Gastroesophageal sphincter (tissue), 4 donors: ENCODE results near the gene REL. TPM values are rescaled to one million over a fixed set of nuclear protein-coding genes. Genes with fewer than 3 reads are reported as not detected.
"Not testable (repeated sequence)": the region's sequence is repeated elsewhere in the genome, so short reads cannot be mapped to it uniquely, and the experiment has no call there.

Experiments
- ATAC-seq: fragments of 150-250 bp; one replicate; pipeline ENCODE4 v1.9.1; 2016; ENCODE audit warnings: mild to moderate bottlenecking, moderate library complexity
- H3K27ac ChIP-seq, 4 donors: fragments of 200-600 bp; sonication (generic) in 3 of 4; 1 replicate in 3 of 4; 2 replicates in 1 of 4; pipeline ENCODE4 v1.5.1; 2016 to 2019
- H3K27me3 ChIP-seq: fragments of 200-600 bp; sonication (generic); one replicate; pipeline ENCODE4 v1.5.1; 2019
- H3K36me3 ChIP-seq, 2 donors: fragments of 200-600 bp; sonication (generic); one replicate each; pipeline ENCODE4 v1.5.1; 2019; ENCODE audit warnings: control low read depth in 1 of 2
- H3K4me1 ChIP-seq, 3 donors: fragments of 200-600 bp; sonication (generic); 1 replicate in 2 of 3; 2 replicates in 1 of 3; pipeline ENCODE4 v1.5.1; 2016 to 2019; ENCODE audit warnings: control low read depth in 2 of 3
- H3K4me3 ChIP-seq, 2 donors: fragments of 200-600 bp; sonication (generic); one replicate each; pipeline ENCODE4 v1.5.1; 2019; ENCODE audit warnings: mild to moderate bottlenecking in 1 of 2, moderate library complexity in 1 of 2
- H3K9me3 ChIP-seq, 3 donors: fragments of 200-600 bp; sonication (generic); one replicate each; pipeline ENCODE4 v1.5.1; 2017 to 2019; ENCODE audit warnings: control low read depth in 2 of 3
- EP300 ChIP-seq: sonication (generic); formaldehyde crosslinking; IDR thresholded peaks from one replicate; pipeline ENCODE4 v1.6.1; 2017; ENCODE audit warnings: antibody characterized with exemption, mild to moderate bottlenecking
- POLR2A ChIP-seq, 2 donors: fragments of 450-650 bp; IDR thresholded peaks; one replicate each; pipeline ENCODE4 v1.6.1; 2017; ENCODE audit warnings: antibody characterized with exemption in 2 of 2, mild to moderate bottlenecking in 2 of 2, moderate library complexity in 1 of 2
- POLR2AphosphoS5 ChIP-seq: sonication (generic); formaldehyde crosslinking; IDR thresholded peaks from one replicate; pipeline ENCODE4 v1.6.1; 2017; ENCODE audit warnings: antibody characterized with exemption
- WGBS, 2 donors: methylation state at CpG; one replicate each; pipeline ENCODE4 v1.1.5; 2018; ENCODE audit warnings: low coverage in 1 of 2; 5-methylcytosine and 5-hydroxymethylcytosine counted together
- total RNA-seq, 4 donors: library from RNA; depleted of rRNA; stranded (reverse); fragments of >200 nt; gene quantifications; one replicate each; pipeline ENCODE4 v1.1.0, GENCODE V29; 2016
- TF ChIP-seq, protein P1 (sequence below), 4 experiments: fragments of 200-600 bp in 2 of 4; fragments of 450-650 bp in 2 of 4; sonication (generic) in 1 of 4; IDR thresholded peaks; one replicate each; pipeline ENCODE4 v1.5.1; 2017 to 2019; ENCODE audit warnings: antibody characterized with exemption in 4 of 4, mild to moderate bottlenecking in 2 of 4, moderate library complexity in 2 of 4

Gene REL
- total RNA-seq, 4 donors from 2014 or later = 8.3 to 13.3 (median 9.5) TPM

DNA sequence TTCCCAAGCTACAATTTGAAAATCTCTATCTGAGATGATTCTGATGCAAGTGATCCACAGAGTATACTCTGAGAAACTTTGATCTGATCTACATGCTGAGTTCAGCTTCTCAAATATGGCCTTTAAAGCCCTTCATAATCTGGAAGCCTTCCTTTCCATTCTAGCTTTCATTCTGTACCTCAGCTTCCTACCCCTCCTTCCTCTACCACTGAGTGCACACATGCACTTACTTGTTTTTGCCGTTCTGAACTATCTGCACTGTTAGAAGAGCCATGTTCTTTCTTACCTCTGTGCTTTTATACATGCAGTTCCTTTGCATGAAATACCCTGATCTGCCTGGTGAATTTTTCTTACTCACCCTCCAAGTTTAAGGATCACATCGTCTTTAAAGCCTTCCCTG lies 25.0 kb downstream of the REL start:
- WGBS, 2 donors = 93% methylated on average over 2 of the region's 2 CpGs; no CpG with 5 or more reads in 1 of the 2 donors

DNA sequence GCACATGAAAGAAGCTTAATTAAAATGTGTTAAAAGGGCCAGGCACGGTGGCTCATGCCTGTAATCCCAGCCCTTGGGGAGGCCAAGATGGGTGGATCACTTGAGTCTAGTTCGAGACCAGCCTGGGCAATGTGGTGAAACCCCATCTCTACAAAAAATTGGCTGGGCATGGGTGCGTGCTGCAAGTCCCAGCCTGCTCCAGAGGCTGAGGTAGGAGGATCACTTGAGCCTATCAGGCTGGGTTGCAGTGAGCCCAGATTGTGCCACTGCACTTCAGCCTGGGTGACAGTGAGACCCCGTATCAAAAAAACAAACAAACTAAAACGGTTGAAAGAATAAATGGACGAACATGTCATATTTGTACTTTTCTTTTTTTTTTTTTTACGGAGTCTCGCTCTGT lies 26.0 kb downstream of the REL start:
- 92 to 94% methylated on average over 6 to 7 of the region's 8 CpGs for WGBS, 2 donors
- H3K4me1 ChIP-seq = no peaks in the 10 kb centered on the region
- H3K27ac ChIP-seq = no peak overlapping the region
- H3K9me3 ChIP-seq = no peaks in the 10 kb centered on the region
- no peaks in the 10 kb centered on the region for H3K27me3 ChIP-seq
- TF ChIP-seq POLR2AphosphoS5 (no peak), POLR2A (IDR thresholded peaks at IDR 0.05) (no peak)
- no peak for ATAC-seq
- H3K36me3 ChIP-seq = peaks cover 0 to 59% of the 10 kb centered on the region in 2 donors
- no peak overlapping the region for H3K4me3 ChIP-seq

More for the DNA sequence above, 25.0 kb downstream of the REL start:
- no peaks in the 10 kb centered on the region for H3K9me3 ChIP-seq
- H3K4me1 ChIP-seq = no peaks in the 10 kb centered on the region
- TF ChIP-seq EP300 (no peak), POLR2A (IDR thresholded peaks at IDR 0.05) (no peak), POLR2AphosphoS5 (no peak)
- TF ChIP-seq, protein P1, sequence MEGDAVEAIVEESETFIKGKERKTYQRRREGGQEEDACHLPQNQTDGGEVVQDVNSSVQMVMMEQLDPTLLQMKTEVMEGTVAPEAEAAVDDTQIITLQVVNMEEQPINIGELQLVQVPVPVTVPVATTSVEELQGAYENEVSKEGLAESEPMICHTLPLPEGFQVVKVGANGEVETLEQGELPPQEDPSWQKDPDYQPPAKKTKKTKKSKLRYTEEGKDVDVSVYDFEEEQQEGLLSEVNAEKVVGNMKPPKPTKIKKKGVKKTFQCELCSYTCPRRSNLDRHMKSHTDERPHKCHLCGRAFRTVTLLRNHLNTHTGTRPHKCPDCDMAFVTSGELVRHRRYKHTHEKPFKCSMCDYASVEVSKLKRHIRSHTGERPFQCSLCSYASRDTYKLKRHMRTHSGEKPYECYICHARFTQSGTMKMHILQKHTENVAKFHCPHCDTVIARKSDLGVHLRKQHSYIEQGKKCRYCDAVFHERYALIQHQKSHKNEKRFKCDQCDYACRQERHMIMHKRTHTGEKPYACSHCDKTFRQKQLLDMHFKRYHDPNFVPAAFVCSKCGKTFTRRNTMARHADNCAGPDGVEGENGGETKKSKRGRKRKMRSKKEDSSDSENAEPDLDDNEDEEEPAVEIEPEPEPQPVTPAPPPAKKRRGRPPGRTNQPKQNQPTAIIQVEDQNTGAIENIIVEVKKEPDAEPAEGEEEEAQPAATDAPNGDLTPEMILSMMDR (IDR thresholded peaks at IDR 0.05) = no peak
- H3K27me3 ChIP-seq = no peaks in the 10 kb centered on the region
- H3K36me3 ChIP-seq = peaks cover 0 to 66% of the 10 kb centered on the region in 2 donors
- H3K27ac ChIP-seq = no peak overlapping the region
- no peak overlapping the region for H3K4me3 ChIP-seq
- no peak for ATAC-seq

DNA sequence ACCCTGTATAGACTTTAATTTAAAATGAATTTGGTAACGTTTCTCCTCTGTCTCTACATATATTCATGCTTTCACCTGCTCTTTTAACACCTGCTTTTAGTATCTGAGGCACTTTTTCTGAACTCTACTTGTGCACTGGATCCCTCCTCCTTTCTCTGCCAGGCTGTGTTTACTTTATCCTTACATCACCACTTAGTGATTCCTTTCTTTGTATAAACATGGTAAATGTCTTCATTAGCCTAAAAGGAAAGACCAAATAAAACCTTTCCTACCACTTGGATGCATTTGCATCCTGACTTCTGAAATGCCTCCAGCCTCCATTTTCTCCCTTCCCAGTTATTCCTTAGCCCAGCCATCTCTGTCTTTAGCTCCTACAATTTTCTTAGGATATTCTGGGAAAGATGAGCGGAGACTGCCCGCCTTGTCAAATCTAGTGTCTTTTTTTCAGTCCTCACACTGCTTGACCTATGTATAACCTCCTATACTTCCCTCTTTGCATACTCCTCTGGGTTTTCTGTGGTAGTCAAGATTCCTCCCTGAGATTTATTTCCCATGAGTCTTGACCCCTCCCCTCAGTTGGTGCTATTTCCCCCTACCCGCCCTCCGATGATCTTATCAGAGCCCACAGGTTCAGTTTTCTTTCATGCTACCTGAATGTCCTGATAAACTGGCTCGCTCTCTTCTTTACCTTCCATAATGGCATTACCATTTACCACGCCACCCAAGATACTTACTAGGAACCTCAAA lies 44.8 kb downstream of the REL start:
- H3K4me1 ChIP-seq = peaks cover 0 to 12% (median 3%) of the 10 kb centered on the region in 3 donors
- peak overlapping the region in 1 of 4 donors; percentile 15 for H3K27ac ChIP-seq
- TF ChIP-seq EP300 = no peak
- peak; percentile 57 for TF ChIP-seq POLR2AphosphoS5
- peaks cover 3 to 41% of the 10 kb centered on the region in 2 donors for H3K36me3 ChIP-seq
- H3K9me3 ChIP-seq = no peaks in the 10 kb centered on the region
- no peaks in the 10 kb centered on the region for H3K27me3 ChIP-seq
- no peak overlapping the region for H3K4me3 ChIP-seq
- no peak for ATAC-seq
- WGBS, 2 donors = 74 to 88% methylated on average over 7 of the region's 7 CpGs

DNA sequence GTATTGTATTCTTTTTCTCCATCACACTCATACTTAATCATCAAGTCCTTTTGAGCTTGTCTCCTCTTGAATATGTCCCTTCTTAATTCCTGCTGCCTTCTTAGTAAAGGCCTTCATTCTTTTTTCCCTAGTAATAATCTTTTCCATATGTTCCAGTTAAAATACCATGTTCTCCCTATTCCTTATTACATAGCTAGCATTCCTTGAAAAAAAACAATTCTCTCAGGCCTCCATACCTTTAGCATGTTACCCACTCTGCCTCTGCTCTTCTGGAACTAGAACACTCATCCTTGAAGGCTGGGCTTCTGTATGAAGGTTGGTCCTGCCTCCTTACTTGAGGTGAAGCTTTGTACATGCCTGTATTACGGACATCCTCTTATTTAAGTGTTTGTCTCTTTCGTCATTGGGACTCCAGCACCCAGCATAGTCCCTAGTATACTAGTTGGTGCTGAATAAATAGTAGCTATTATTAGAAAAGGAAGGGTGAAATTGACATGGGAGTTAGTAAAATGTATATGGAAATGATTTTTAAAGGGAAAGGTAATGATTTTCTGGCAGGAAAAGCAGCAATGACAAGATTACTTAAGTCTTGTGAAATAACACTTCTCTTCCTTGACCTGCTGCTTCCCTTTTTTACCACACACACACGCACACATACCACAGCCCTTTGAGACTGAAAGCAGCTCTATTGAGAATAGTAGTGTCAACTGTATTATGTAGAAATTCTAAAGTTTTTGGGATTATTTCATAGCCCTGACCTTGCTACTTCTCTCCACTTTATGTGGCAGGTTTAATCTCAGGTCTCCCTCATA lies 45.6 kb downstream of the REL start:
- no peak overlapping the region for H3K27ac ChIP-seq
- H3K27me3 ChIP-seq = no peaks in the 10 kb centered on the region
- TF ChIP-seq POLR2A (IDR thresholded peaks at IDR 0.05) (no peak), EP300 (no peak), POLR2AphosphoS5 (no peak)
- TF ChIP-seq, protein P1 (IDR thresholded peaks at IDR 0.05) = no peak
- H3K4me3 ChIP-seq = no peak overlapping the region
- 73 to 81% methylated on average over 2 to 3 of the region's 3 CpGs for WGBS, 2 donors
- H3K4me1 ChIP-seq = peaks cover 0 to 12% (median 3%) of the 10 kb centered on the region in 3 donors
- no peaks in the 10 kb centered on the region for H3K9me3 ChIP-seq
- peaks cover 2 to 36% of the 10 kb centered on the region in 2 donors for H3K36me3 ChIP-seq
- peak; percentile 55 for ATAC-seq

DNA sequence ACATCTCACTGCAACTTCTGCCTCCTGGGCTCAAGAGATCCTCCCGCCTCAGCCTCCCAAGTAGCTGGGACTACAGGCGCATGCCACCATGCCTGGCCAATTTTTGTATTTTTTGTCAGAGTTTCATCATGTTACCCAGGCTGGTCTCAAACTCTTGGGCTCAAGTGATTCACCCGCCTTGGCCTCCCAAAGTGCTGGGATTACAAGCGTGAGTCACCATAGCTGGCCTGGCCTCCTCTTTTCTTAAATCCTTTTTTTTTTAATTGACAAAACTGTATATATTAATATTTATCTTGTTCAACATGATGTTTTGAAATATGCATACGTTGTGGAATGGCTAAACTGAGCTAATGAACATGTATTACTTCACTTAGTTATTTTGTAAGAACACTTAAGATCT lies 50.7 kb downstream of the REL start:
- not testable (repeated sequence) for H3K4me3 ChIP-seq, H3K4me1 ChIP-seq, H3K27me3 ChIP-seq, ATAC-seq, H3K9me3 ChIP-seq, H3K27ac ChIP-seq
- H3K36me3 ChIP-seq = peaks cover 0 to 24% of the 10 kb centered on the region in 2 donors
- WGBS, 2 donors = 94% methylated on average over 5 of the region's 5 CpGs

DNA sequence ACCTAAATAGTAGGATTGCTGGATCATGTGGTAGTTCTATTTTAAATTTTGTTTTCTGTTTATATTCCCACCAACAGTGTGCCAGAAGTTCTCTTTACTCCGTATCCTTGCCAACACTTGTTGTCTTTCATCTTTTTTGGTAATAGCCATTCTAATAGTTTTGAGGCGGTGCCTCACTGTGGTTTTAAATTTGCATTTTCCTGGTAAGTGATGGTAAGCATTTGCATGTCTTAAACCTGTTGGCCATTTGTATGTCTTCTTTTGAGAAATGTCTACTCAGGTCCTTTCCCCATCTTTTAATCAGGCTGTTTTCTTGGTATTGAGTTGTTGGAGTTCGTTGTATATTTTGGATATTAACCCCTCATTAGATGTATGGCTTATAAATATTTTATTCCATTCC lies 51.6 kb downstream of the REL start:
- peaks cover 0 to 23% of the 10 kb centered on the region in 2 donors for H3K36me3 ChIP-seq
- no peak overlapping the region for H3K4me3 ChIP-seq
- no peaks in the 10 kb centered on the region for H3K9me3 ChIP-seq
- H3K4me1 ChIP-seq = no peaks in the 10 kb centered on the region
- TF ChIP-seq EP300 = no peak
- TF ChIP-seq POLR2A (IDR thresholded peaks at IDR 0.05) = no peak
- TF ChIP-seq, protein P1 (IDR thresholded peaks at IDR 0.05) = no peak
- no peak for TF ChIP-seq POLR2AphosphoS5
- 85 to 94% methylated on average over 2 to 3 of the region's 3 CpGs for WGBS, 2 donors
- ATAC-seq = no peak
- no peak overlapping the region for H3K27ac ChIP-seq
- H3K27me3 ChIP-seq = no peaks in the 10 kb centered on the region
